Measurements from ENCODE around the gene GUCA2A.
"Not testable (repeated sequence)": the region's sequence is repeated elsewhere in the genome, so short reads cannot be mapped to it uniquely, and the experiment has no call there.

Gene GUCA2A

GRCh38 chr1:42164551-42165420, at the start of gene GUCA2A:
Gene GUCA2A, minus strand, starts transcription at chr1:42164745. Its CDS starts 33 bp downstream, at chr1:42164712.
- no peak for DNase-seq

- no peak for DNase-seq
Measured at GRCh38 chr1:42211224-42211623, 46.7 kb upstream of the GUCA2A start.

- no peak for DNase-seq
Measured at GRCh38 chr1:42210421-42211133, 46.0 kb upstream of the GUCA2A start.

- DNase-seq: no peak
Measured at GRCh38 chr1:42209526-42210251, 45.1 kb upstream of the GUCA2A start.

- DNase-seq: not testable (repeated sequence)
Measured at GRCh38 chr1:42206930-42207329, 42.4 kb upstream of the GUCA2A start.

GRCh38 chr1:42206164-42206563, 41.6 kb upstream of the GUCA2A start:
- no peak for DNase-seq

- DNase-seq: no peak
Measured at GRCh38 chr1:42201986-42202385, 37.4 kb upstream of the GUCA2A start.

- no peak for DNase-seq
Measured at GRCh38 chr1:42198251-42198650, 33.7 kb upstream of the GUCA2A start.

GRCh38 chr1:42195841-42196240, 31.3 kb upstream of the GUCA2A start:
- no peak for DNase-seq

GRCh38 chr1:42192106-42192505, 27.6 kb upstream of the GUCA2A start:
- DNase-seq: no peak

GRCh38 chr1:42191319-42191718, 26.8 kb upstream of the GUCA2A start:
- no peak for DNase-seq

GRCh38 chr1:42189931-42190853, 25.6 kb upstream of the GUCA2A start:
- DNase-seq: no peak

GRCh38 chr1:42186152-42186551, 21.6 kb upstream of the GUCA2A start:
- DNase-seq: no peak

GRCh38 chr1:42184616-42185015, 20.1 kb upstream of the GUCA2A start:
- no peak for DNase-seq

- no peak for DNase-seq
Measured at GRCh38 chr1:42183957-42184268, 19.4 kb upstream of the GUCA2A start.

GRCh38 chr1:42183210-42183956, 18.8 kb upstream of the GUCA2A start:
- no peak for DNase-seq

GRCh38 chr1:42181687-42182086, 17.1 kb upstream of the GUCA2A start:
- DNase-seq: no peak

GRCh38 chr1:42179900-42180329, 15.4 kb upstream of the GUCA2A start:
- DNase-seq: no peak

GRCh38 chr1:42179275-42179674, 14.7 kb upstream of the GUCA2A start:
- DNase-seq: no peak

GRCh38 chr1:42178249-42178648, 13.7 kb upstream of the GUCA2A start:
- DNase-seq: no peak

- DNase-seq: no peak
Measured at GRCh38 chr1:42177541-42177981, 13.0 kb upstream of the GUCA2A start.

All from suppressor macrophage treated with lipopolysaccharide for 4 hours (primary cell).